ENCODE measurements around the gene PTPRN2.

PTPRN2 gene

GRCh38 chr7:158107806-158108205 is 479.8 kb downstream of the PTPRN2 start:
- no peak for DNase-seq (ENCODE audit: low spot score)
- no peak for TF ChIP-seq CTCF (IDR thresholded peaks at IDR 0.05; ENCODE audit: borderline replicate concordance, control extremely low read depth, extremely low read depth, insufficient read depth, missing control alignments)
- in situ Hi-C loops (cut with MboI; ENCODE audit: low sequenced_read_pairs, unreplicated experiment) = no loop called here

GRCh38 chr7:158106272-158106671 is 481.4 kb downstream of the PTPRN2 start:
- no peak for TF ChIP-seq CTCF (IDR thresholded peaks at IDR 0.05; ENCODE audit: borderline replicate concordance, control extremely low read depth, extremely low read depth, insufficient read depth, missing control alignments)
- in situ Hi-C loops (cut with MboI; ENCODE audit: low sequenced_read_pairs, unreplicated experiment) = no loop called here
- DNase-seq (ENCODE audit: low spot score) = no peak

- in situ Hi-C loops (cut with MboI; ENCODE audit: low sequenced_read_pairs, unreplicated experiment) = no loop called here
- no peak for TF ChIP-seq CTCF (IDR thresholded peaks at IDR 0.05; ENCODE audit: borderline replicate concordance, control extremely low read depth, extremely low read depth, insufficient read depth, missing control alignments)
- no peak for DNase-seq (ENCODE audit: low spot score)
These were observed 484.2 kb downstream of the PTPRN2 start for GRCh38 chr7:158103378-158103777.

GRCh38 chr7:158102897-158103296 is 484.7 kb downstream of the PTPRN2 start:
- no peak for TF ChIP-seq CTCF (IDR thresholded peaks at IDR 0.05; ENCODE audit: borderline replicate concordance, control extremely low read depth, extremely low read depth, insufficient read depth, missing control alignments)
- DNase-seq (ENCODE audit: low spot score) = no peak
- in situ Hi-C loops (cut with MboI; ENCODE audit: low sequenced_read_pairs, unreplicated experiment) = no loop called here

- no peak for DNase-seq (ENCODE audit: low spot score)
- TF ChIP-seq CTCF (IDR thresholded peaks at IDR 0.05; ENCODE audit: borderline replicate concordance, control extremely low read depth, extremely low read depth, insufficient read depth, missing control alignments) = no peak
- in situ Hi-C loops (cut with MboI; ENCODE audit: low sequenced_read_pairs, unreplicated experiment) = no loop called here
These were observed 485.7 kb downstream of the PTPRN2 start for GRCh38 chr7:158101821-158102450.

- in situ Hi-C loops (cut with MboI; ENCODE audit: low sequenced_read_pairs, unreplicated experiment) = no loop called here
- no peak for DNase-seq (ENCODE audit: low spot score)
These were observed 489.2 kb downstream of the PTPRN2 start for GRCh38 chr7:158098125-158099030.

More at GRCh38 chr7:158098125-158099030, 489.2 kb downstream of the PTPRN2 start:
- TF ChIP-seq CTCF (IDR thresholded peaks at IDR 0.05; ENCODE audit: borderline replicate concordance, control extremely low read depth, extremely low read depth, insufficient read depth, missing control alignments) = no peak
